Articular chondrocyte of knee joint (primary cell): ENCODE data around the gene CCDC83. TPM values are rescaled to one million over a fixed set of nuclear protein-coding genes. Genes with fewer than 3 reads are reported as not detected.

Experiments used
- total RNA-seq: library from RNA; depleted of rRNA; stranded (reverse); fragments of >200 nt; gene quantifications from 2 replicates; pipeline ENCODE4 v1.2.3, GENCODE V29; 2012

The CCDC83 gene
- not detected in 2 replicates for total RNA-seq

GRCh38 chr11:85855341-85855656 is at the start of gene CCDC83:
Gene CCDC83 (plus strand): TSS chr11:85855383. CDS start chr11:85865124, 9,741 bp downstream.

GRCh38 chr11:85810871-85811611 is 44.1 kb upstream of the CCDC83 start, which contains the start of gene SYTL2:
Gene SYTL2 (minus strand): TSS chr11:85811141. CDS start chr11:85757725, 53,416 bp downstream.

Other genes with a start within 250 kb of the CCDC83 start
- 3.5 and 5.8 TPM in 2 replicates for gene DLG2, start 228.0 kb upstream of the CCDC83 start, total RNA-seq
- gene TMEM126B, start 226.8 kb upstream of the CCDC83 start, total RNA-seq = 84.9 and 87.0 TPM in 2 replicates
- 53.2 and 54.9 TPM in 2 replicates for gene TMEM126A, start 207.4 kb upstream of the CCDC83 start, total RNA-seq
- gene CREBZF, start 190.3 kb upstream of the CCDC83 start, total RNA-seq = 37.9 and 41.4 TPM in 2 replicates
- gene CCDC89, start 169.2 kb upstream of the CCDC83 start, total RNA-seq = 4.4 and 5.7 TPM in 2 replicates
- gene SYTL2, start 44.2 kb upstream of the CCDC83 start, total RNA-seq = 24.6 and 26.4 TPM in 2 replicates
- gene PICALM, start 213.7 kb downstream of the CCDC83 start, total RNA-seq = 362 and 380 TPM in 2 replicates